HepG2 (cell line): ENCODE data around the gene PDZD4. TPM values are rescaled to one million over a fixed set of nuclear protein-coding genes. Genes with fewer than 3 reads are reported as not detected.

ENCODE experiments used
- ARID2 ChIP-seq: sonication (generic); formaldehyde crosslinking; IDR thresholded peaks from 2 replicates; pipeline ENCODE4 v1.8.1; 2022; ENCODE audit warnings: mild to moderate bottlenecking, missing genetic modification reagents, borderline replicate concordance
- ATRX ChIP-seq: sonication (generic); formaldehyde crosslinking; IDR thresholded peaks from 2 replicates; pipeline ENCODE4 v1.4.0; 2020; ENCODE audit warnings: missing genetic modification reagents, borderline replicate concordance
- CC2D1A ChIP-seq: sonication (generic); formaldehyde crosslinking; IDR thresholded peaks from 2 replicates; pipeline ENCODE4 v1.8.1; 2023; ENCODE audit warnings: mild to moderate bottlenecking, missing genetic modification reagents
- HMG20A ChIP-seq: IDR thresholded peaks from 2 replicates; pipeline ENCODE4 v1.6.1; 2016; ENCODE audit warnings: borderline replicate concordance
- JDP2 ChIP-seq: sonication (generic); formaldehyde crosslinking; IDR thresholded peaks from 2 replicates; pipeline ENCODE4 v1.8.1; 2022; ENCODE audit warnings: missing genetic modification reagents, borderline replicate concordance
- MLLT10 ChIP-seq: sonication (generic); formaldehyde crosslinking; IDR thresholded peaks from 2 replicates; pipeline ENCODE4 v1.4.0; 2020; ENCODE audit warnings: missing genetic modification reagents
- PAX8 ChIP-seq: sonication (generic); formaldehyde crosslinking; IDR thresholded peaks from 2 replicates; pipeline ENCODE4 v1.8.0; 2022; ENCODE audit warnings: mild to moderate bottlenecking, missing genetic modification reagents, borderline replicate concordance
- POLR2AphosphoS5 ChIP-seq: IDR thresholded peaks from 2 replicates; pipeline ENCODE4 v1.6.1; 2012; ENCODE audit warnings: low read depth, low read length
- RBAK ChIP-seq: sonication (generic); formaldehyde crosslinking; IDR thresholded peaks from 2 replicates; pipeline ENCODE4 v1.5.1; 2020; ENCODE audit warnings: mild to moderate bottlenecking, missing genetic modification reagents
- SOX6 ChIP-seq, 2 experiments: fragments of 450-650 bp in 1 of 2; sonication (generic) in 1 of 2; formaldehyde crosslinking in 1 of 2; IDR thresholded peaks; 2 replicates each; pipeline versions ENCODE4 v1.4.0 to v1.6.1; 2017 to 2020; ENCODE audit warnings: antibody characterized with exemption in 1 of 2, mild to moderate bottlenecking in 1 of 2, missing genetic modification reagents in 1 of 2
- SRF ChIP-seq: IDR thresholded peaks from 2 replicates; pipeline ENCODE4 v1.6.1; 2011; ENCODE audit warnings: mild to moderate bottlenecking, low read depth, low read length, moderate library complexity
- STAT5B ChIP-seq: sonication (generic); formaldehyde crosslinking; IDR thresholded peaks from 2 replicates; pipeline ENCODE4 v1.4.0; 2020; ENCODE audit warnings: missing genetic modification reagents
- THYN1 ChIP-seq: sonication (generic); formaldehyde crosslinking; IDR thresholded peaks from 2 replicates; pipeline ENCODE4 v1.8.1; 2023; ENCODE audit warnings: low read depth, mild to moderate bottlenecking, moderate library complexity, missing genetic modification reagents, borderline replicate concordance
- ZBTB21 ChIP-seq: sonication (generic); formaldehyde crosslinking; IDR thresholded peaks from 2 replicates; pipeline ENCODE4 v1.4.0; 2020; ENCODE audit warnings: missing genetic modification reagents
- ZBTB42 ChIP-seq: sonication (generic); formaldehyde crosslinking; IDR thresholded peaks from 2 replicates; pipeline ENCODE4 v1.5.0; 2020; ENCODE audit warnings: mild to moderate bottlenecking, missing genetic modification reagents
- ZFX ChIP-seq: sonication (generic); formaldehyde crosslinking; IDR thresholded peaks from 2 replicates; pipeline ENCODE4 v1.4.0; 2020; ENCODE audit warnings: mild to moderate bottlenecking, low read depth, missing genetic modification reagents, moderate library complexity
- ZNF354B ChIP-seq: sonication (generic); formaldehyde crosslinking; IDR thresholded peaks from 2 replicates; pipeline ENCODE4 v1.8.0; 2022; ENCODE audit warnings: mild to moderate bottlenecking, missing genetic modification reagents
- ZNF549 ChIP-seq: sonication (generic); formaldehyde crosslinking; IDR thresholded peaks from 2 replicates; pipeline ENCODE4 v1.5.0; 2020; ENCODE audit warnings: missing genetic modification reagents
- ZNF607 ChIP-seq: sonication (generic); formaldehyde crosslinking; IDR thresholded peaks from 2 replicates; pipeline ENCODE4 v1.5.1; 2020; ENCODE audit warnings: missing genetic modification reagents, mild to moderate bottlenecking, borderline replicate concordance
- ZNF619 ChIP-seq: sonication (generic); formaldehyde crosslinking; IDR thresholded peaks from 2 replicates; pipeline ENCODE4 v1.4.0; 2020; ENCODE audit warnings: mild to moderate bottlenecking, missing genetic modification reagents
- ZNF775 ChIP-seq: sonication (generic); formaldehyde crosslinking; IDR thresholded peaks from 2 replicates; pipeline ENCODE4 v1.4.0; 2020; ENCODE audit warnings: missing genetic modification reagents, mild to moderate bottlenecking, moderate library complexity, borderline replicate concordance
- polyA plus RNA-seq, 8 experiments: library from polyadenylated mRNA; depleted of rRNA in 3 of 8; stranded (reverse) in 7 of 8; unstranded in 1 of 8; fragments of >200 nt; fragmentation: Illumina TruSeq in 4 of 8; extraction: Trizol in 4 of 8; gene quantifications; 2 replicates each; pipeline versions ENCODE4 v1.2.1 to v1.2.3, GENCODE V29; 2011 to 2016; ENCODE audit warnings: low read depth in 4 of 8, missing spikeins in 1 of 8, mixed read lengths in 1 of 8; ENCODE audit not compliant: insufficient read depth in 1 of 8
- total RNA-seq, 5 experiments: library from RNA; depleted of rRNA; stranded (reverse); fragments of >200 nt; fragmentation: Illumina TruSeq; extraction: Trizol; gene quantifications; 2 replicates each; pipeline ENCODE4 v1.2.3, GENCODE V29; 2016; ENCODE audit warnings: low read depth in 1 of 5
- TF ChIP-seq, protein P1 (sequence below): sonication (generic); formaldehyde crosslinking; IDR thresholded peaks from 2 replicates; pipeline ENCODE4 v1.5.0; 2020; ENCODE audit warnings: mild to moderate bottlenecking, missing genetic modification reagents
- TF ChIP-seq, protein P2 (sequence below): sonication (generic); formaldehyde crosslinking; IDR thresholded peaks from 2 replicates; pipeline ENCODE4 v1.8.1; 2023; ENCODE audit warnings: missing genetic modification reagents, mild to moderate bottlenecking, borderline replicate concordance
- TF ChIP-seq, protein P3 (sequence below): sonication (generic); formaldehyde crosslinking; IDR thresholded peaks from 2 replicates; pipeline ENCODE4 v1.5.0; 2020; ENCODE audit warnings: mild to moderate bottlenecking, missing genetic modification reagents, moderate library complexity
- TF ChIP-seq, protein P4 (sequence below): sonication (generic); formaldehyde crosslinking; IDR thresholded peaks from 2 replicates; pipeline ENCODE4 v1.5.0; 2020; ENCODE audit warnings: missing genetic modification reagents, mild to moderate bottlenecking, borderline replicate concordance

Gene PDZD4
- total and polyA plus RNA-seq, 2 of the 13 experiments (the other 11 are each of a cell fraction or from before 2014, with no cell fraction given): not detected

DNA sequence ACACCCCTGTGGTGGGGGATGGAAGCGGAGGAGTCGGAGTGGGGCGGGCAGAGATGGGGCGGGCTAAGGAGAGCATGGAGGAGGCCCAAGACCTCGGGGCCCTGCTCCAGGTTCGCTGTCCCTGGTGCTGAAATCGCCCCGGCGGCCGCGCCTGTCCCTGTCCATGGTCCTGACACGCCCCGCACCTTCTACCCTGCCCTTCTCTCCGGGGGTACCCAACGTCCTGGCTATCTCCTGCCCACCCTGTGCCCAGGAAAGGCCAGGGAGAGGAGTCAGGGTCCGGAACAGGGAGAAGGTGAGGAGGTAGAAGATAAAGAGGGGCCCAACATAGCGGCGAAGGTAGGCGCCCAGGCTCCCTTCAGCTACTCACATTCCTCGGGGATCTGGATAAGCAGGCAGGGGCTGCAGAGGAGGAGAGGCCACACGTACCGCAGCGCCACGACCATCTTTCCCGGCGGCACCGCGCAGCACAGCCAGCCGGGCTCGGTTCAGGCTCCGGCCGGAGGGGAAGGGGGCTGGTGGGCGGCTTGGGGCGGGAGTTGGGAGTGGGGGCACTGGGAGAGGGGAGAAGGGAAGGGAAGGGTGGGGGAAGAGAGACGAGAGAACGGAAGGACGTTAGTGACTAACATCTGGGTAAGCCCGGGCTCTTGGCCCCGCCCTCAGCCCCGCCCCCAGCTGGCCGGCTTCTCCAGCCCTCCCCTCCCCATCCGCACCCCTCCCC, 45.2 kb upstream of the PDZD4 start (continued):
- TF ChIP-seq, protein P1, sequence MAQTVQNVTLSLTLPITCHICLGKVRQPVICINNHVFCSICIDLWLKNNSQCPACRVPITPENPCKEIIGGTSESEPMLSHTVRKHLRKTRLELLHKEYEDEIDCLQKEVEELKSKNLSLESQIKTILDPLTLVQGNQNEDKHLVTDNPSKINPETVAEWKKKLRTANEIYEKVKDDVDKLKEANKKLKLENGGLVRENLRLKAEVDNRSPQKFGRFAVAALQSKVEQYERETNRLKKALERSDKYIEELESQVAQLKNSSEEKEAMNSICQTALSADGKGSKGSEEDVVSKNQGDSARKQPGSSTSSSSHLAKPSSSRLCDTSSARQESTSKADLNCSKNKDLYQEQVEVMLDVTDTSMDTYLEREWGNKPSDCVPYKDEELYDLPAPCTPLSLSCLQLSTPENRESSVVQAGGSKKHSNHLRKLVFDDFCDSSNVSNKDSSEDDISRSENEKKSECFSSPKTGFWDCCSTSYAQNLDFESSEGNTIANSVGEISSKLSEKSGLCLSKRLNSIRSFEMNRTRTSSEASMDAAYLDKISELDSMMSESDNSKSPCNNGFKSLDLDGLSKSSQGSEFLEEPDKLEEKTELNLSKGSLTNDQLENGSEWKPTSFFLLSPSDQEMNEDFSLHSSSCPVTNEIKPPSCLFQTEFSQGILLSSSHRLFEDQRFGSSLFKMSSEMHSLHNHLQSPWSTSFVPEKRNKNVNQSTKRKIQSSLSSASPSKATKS (CRISPR knock-in tag): peak; percentile 99
- TF ChIP-seq CC2D1A (CRISPR knock-in tag) (peak; percentile 99), PAX8 (CRISPR knock-in tag) (peak; percentile 100), ZNF549 (peak; percentile 96), STAT5B (CRISPR knock-in tag) (peak; percentile 99), ZNF775 (peak; percentile 97), ZNF619 (peak; percentile 87), HMG20A (CRISPR knock-in tag) (peak; percentile 86; the same call in 1 of the 2 replicates), ARID2 (CRISPR knock-in tag) (peak; percentile 94; the same call in 1 of the 2 replicates), RBAK (CRISPR knock-in tag) (peak; percentile 89), ZNF354B (CRISPR knock-in tag) (peak; percentile 100), ZNF607 (CRISPR knock-in tag) (peak; percentile 100), ZFX (CRISPR knock-in tag) (peak; percentile 60; the same call in 1 of the 2 replicates), SRF (no peak), THYN1 (CRISPR knock-in tag) (peak; percentile 96; the same call in 1 of the 2 replicates), POLR2AphosphoS5 (no peak), ATRX (peak; percentile 97; the same call in 1 of the 2 replicates), JDP2 (peak; percentile 98), ZBTB21 (CRISPR knock-in tag) (peak; percentile 90), MLLT10 (CRISPR knock-in tag) (peak; percentile 75; the same call in 1 of the 2 replicates), SOX6 (IDR thresholded peaks at IDR 0.05) (no peak), SOX6 (CRISPR knock-in tag; IDR thresholded peaks at IDR 0.05) (peak; percentile 77), ZBTB42 (peak; percentile 99)
- TF ChIP-seq, protein P2, sequence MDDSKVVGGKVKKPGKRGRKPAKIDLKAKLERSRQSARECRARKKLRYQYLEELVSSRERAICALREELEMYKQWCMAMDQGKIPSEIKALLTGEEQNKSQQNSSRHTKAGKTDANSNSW (CRISPR knock-in tag): peak; percentile 99
- TF ChIP-seq, protein P3, sequence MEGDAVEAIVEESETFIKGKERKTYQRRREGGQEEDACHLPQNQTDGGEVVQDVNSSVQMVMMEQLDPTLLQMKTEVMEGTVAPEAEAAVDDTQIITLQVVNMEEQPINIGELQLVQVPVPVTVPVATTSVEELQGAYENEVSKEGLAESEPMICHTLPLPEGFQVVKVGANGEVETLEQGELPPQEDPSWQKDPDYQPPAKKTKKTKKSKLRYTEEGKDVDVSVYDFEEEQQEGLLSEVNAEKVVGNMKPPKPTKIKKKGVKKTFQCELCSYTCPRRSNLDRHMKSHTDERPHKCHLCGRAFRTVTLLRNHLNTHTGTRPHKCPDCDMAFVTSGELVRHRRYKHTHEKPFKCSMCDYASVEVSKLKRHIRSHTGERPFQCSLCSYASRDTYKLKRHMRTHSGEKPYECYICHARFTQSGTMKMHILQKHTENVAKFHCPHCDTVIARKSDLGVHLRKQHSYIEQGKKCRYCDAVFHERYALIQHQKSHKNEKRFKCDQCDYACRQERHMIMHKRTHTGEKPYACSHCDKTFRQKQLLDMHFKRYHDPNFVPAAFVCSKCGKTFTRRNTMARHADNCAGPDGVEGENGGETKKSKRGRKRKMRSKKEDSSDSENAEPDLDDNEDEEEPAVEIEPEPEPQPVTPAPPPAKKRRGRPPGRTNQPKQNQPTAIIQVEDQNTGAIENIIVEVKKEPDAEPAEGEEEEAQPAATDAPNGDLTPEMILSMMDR (CRISPR knock-in tag): no peak
- TF ChIP-seq, protein P4, sequence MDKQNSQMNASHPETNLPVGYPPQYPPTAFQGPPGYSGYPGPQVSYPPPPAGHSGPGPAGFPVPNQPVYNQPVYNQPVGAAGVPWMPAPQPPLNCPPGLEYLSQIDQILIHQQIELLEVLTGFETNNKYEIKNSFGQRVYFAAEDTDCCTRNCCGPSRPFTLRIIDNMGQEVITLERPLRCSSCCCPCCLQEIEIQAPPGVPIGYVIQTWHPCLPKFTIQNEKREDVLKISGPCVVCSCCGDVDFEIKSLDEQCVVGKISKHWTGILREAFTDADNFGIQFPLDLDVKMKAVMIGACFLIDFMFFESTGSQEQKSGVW (CRISPR knock-in tag): peak; percentile 99
